ENCODE data around the gene KCTD1. TPM values are rescaled to one million over a fixed set of nuclear protein-coding genes. Genes with fewer than 3 reads are reported as not detected.

Gene KCTD1
- total RNA-seq, 3 donors from 2014 or later (not counting 1 experiment from before 2014, with no cell fraction given) = 3.8 to 5.8 (median 5.7) TPM

- WGBS (ENCODE audit: insufficient coverage) = 74% methylated on average over 6 of the region's 6 CpGs
- Mint-ChIP-seq H3K36me3 (no peaks in the 10 kb centered on the region), H3K27me3 (ENCODE audit: low read depth in 2 of 2) (peaks cover 17 to 52% of the 10 kb centered on the region in 2 donors), H3K4me1 (peaks cover 0 to 1% of the 10 kb centered on the region in 2 donors), H3K27ac (no peak overlapping the region), H3K4me3 (no peak overlapping the region), H3K9me3 (no peaks in the 10 kb centered on the region)
- Histone ChIP-seq H3K27me3 (ENCODE audit: control insufficient read depth, insufficient read depth, low read length) (peaks cover 8% of the 10 kb centered on the region), H3K27ac (ENCODE audit: low read length) (no peak overlapping the region), H3K9me3 (ENCODE audit: control insufficient read depth, insufficient read depth, low read length) (no peaks in the 10 kb centered on the region), H3K4me1 (ENCODE audit: control insufficient read depth, insufficient read depth, low read length) (no peaks in the 10 kb centered on the region), H3K36me3 (ENCODE audit: control insufficient read depth, insufficient read depth, low read length) (no peaks in the 10 kb centered on the region), H3K4me3 (ENCODE audit: low read length) (no peak overlapping the region)
- intact Hi-C loops (cut with micrococcal nuclease) = no loop called here
- ATAC-seq (no peak), DNase-seq (no peak)
- TF ChIP-seq, protein P1, sequence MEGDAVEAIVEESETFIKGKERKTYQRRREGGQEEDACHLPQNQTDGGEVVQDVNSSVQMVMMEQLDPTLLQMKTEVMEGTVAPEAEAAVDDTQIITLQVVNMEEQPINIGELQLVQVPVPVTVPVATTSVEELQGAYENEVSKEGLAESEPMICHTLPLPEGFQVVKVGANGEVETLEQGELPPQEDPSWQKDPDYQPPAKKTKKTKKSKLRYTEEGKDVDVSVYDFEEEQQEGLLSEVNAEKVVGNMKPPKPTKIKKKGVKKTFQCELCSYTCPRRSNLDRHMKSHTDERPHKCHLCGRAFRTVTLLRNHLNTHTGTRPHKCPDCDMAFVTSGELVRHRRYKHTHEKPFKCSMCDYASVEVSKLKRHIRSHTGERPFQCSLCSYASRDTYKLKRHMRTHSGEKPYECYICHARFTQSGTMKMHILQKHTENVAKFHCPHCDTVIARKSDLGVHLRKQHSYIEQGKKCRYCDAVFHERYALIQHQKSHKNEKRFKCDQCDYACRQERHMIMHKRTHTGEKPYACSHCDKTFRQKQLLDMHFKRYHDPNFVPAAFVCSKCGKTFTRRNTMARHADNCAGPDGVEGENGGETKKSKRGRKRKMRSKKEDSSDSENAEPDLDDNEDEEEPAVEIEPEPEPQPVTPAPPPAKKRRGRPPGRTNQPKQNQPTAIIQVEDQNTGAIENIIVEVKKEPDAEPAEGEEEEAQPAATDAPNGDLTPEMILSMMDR (IDR thresholded peaks at IDR 0.05) = no peak
These were observed 31.7 kb upstream of the KCTD1 start for GRCh38 chr18:26579941-26580618.

- Histone ChIP-seq H3K9me3 (ENCODE audit: control insufficient read depth, insufficient read depth, low read length) (no peaks in the 10 kb centered on the region), H3K4me3 (ENCODE audit: low read length) (no peak overlapping the region), H3K4me1 (ENCODE audit: control insufficient read depth, insufficient read depth, low read length) (no peaks in the 10 kb centered on the region), H3K36me3 (ENCODE audit: control insufficient read depth, insufficient read depth, low read length) (no peaks in the 10 kb centered on the region), H3K27ac (ENCODE audit: low read length) (no peak overlapping the region), H3K27me3 (ENCODE audit: control insufficient read depth, insufficient read depth, low read length) (peaks cover 9% of the 10 kb centered on the region)
- DNase-seq = no peak
- Mint-ChIP-seq H3K4me1 (peaks cover 0 to 4% of the 10 kb centered on the region in 2 donors), H3K27ac (no peak overlapping the region), H3K9me3 (no peaks in the 10 kb centered on the region), H3K27me3 (ENCODE audit: low read depth in 2 of 2) (peaks cover 19 to 69% of the 10 kb centered on the region in 2 donors), H3K4me3 (no peak overlapping the region), H3K36me3 (no peaks in the 10 kb centered on the region)
- ATAC-seq = no peak
- 68% methylated on average over 7 of the region's 8 CpGs for WGBS (ENCODE audit: insufficient coverage)
- intact Hi-C loops (cut with micrococcal nuclease) = no loop called here
- TF ChIP-seq, protein P1 (IDR thresholded peaks at IDR 0.05) = no peak
These were observed 27.5 kb upstream of the KCTD1 start for GRCh38 chr18:26575865-26576217.

GRCh38 chr18:26574958-26575864 is 26.9 kb upstream of the KCTD1 start:
- Mint-ChIP-seq H3K27me3 (ENCODE audit: low read depth in 2 of 2) (peaks cover 19 to 69% of the 10 kb centered on the region in 2 donors), H3K36me3 (no peaks in the 10 kb centered on the region), H3K27ac (no peak overlapping the region), H3K9me3 (no peaks in the 10 kb centered on the region), H3K4me1 (peaks cover 0 to 4% of the 10 kb centered on the region in 2 donors), H3K4me3 (no peak overlapping the region)
- 4% methylated on average over 27 of the region's 27 CpGs for WGBS (ENCODE audit: insufficient coverage)
- no peak for DNase-seq
- Histone ChIP-seq H3K27me3 (ENCODE audit: control insufficient read depth, insufficient read depth, low read length) (peaks cover 9% of the 10 kb centered on the region), H3K4me3 (ENCODE audit: low read length) (no peak overlapping the region), H3K27ac (ENCODE audit: low read length) (no peak overlapping the region), H3K9me3 (ENCODE audit: control insufficient read depth, insufficient read depth, low read length) (no peaks in the 10 kb centered on the region), H3K36me3 (ENCODE audit: control insufficient read depth, insufficient read depth, low read length) (no peaks in the 10 kb centered on the region), H3K4me1 (ENCODE audit: control insufficient read depth, insufficient read depth, low read length) (no peaks in the 10 kb centered on the region)
- no peak for ATAC-seq
- intact Hi-C loops (cut with micrococcal nuclease) = no loop called here
- TF ChIP-seq, protein P1 (IDR thresholded peaks at IDR 0.05) = no peak
